Measurements from ENCODE around the gene MRRF.

GRCh38 chr9:122327175-122327574 lies 62.5 kb downstream of the MRRF start:
- TF ChIP-seq CTCF (IDR thresholded peaks at IDR 0.05 in 4 of 5, conservative IDR thresholded peaks at IDR 0.05 in 1 of 5) (no peak), POLR2A (IDR thresholded peaks at IDR 0.05) (no peak)
